HepG2 (cell line): ENCODE results near the gene RDH12. TPM values are rescaled to one million over a fixed set of nuclear protein-coding genes. Genes with fewer than 3 reads are reported as not detected.

ENCODE experiments used
- AHR ChIP-seq: IDR thresholded peaks from 2 replicates; pipeline ENCODE4 v1.6.1; 2018; ENCODE audit warnings: missing genetic modification reagents, missing compliant biosample characterization
- ELF1 ChIP-seq: sonication (generic); formaldehyde crosslinking; IDR thresholded peaks from 2 replicates; pipeline ENCODE4 v1.4.0; 2020; ENCODE audit warnings: missing genetic modification reagents
- ELF4 ChIP-seq: sonication (generic); formaldehyde crosslinking; IDR thresholded peaks from 2 replicates; pipeline ENCODE4 v1.5.0; 2020; ENCODE audit warnings: missing genetic modification reagents, mild to moderate bottlenecking, moderate library complexity, borderline replicate concordance
- FOXK1 ChIP-seq: sonication (generic); formaldehyde crosslinking; IDR thresholded peaks from 2 replicates; pipeline ENCODE4 v1.4.0; 2020; ENCODE audit warnings: low read depth, missing genetic modification reagents, borderline replicate concordance
- GTF2F1 ChIP-seq: fragments of 150-350 bp; IDR thresholded peaks from 2 replicates; pipeline ENCODE4 v1.6.1; 2014; ENCODE audit warnings: low read length
- HDAC1 ChIP-seq: sonication (generic); formaldehyde crosslinking; IDR thresholded peaks from 2 replicates; pipeline ENCODE4 v1.5.1; 2020; ENCODE audit warnings: mild to moderate bottlenecking, missing genetic modification reagents
- HMG20A ChIP-seq: IDR thresholded peaks from 2 replicates; pipeline ENCODE4 v1.6.1; 2016; ENCODE audit warnings: borderline replicate concordance
- HNRNPLL ChIP-seq: fragments of 200-400 bp; formaldehyde crosslinking; IDR thresholded peaks from 2 replicates; pipeline ENCODE4 v1.6.1; 2017; ENCODE audit warnings: mild to moderate bottlenecking, low read depth, low read length; ENCODE audit not compliant: poor library complexity, severe bottlenecking
- JUND ChIP-seq: sonication (generic); formaldehyde crosslinking; IDR thresholded peaks from 2 replicates; pipeline ENCODE4 v1.8.0; 2022; ENCODE audit warnings: mild to moderate bottlenecking, missing genetic modification reagents
- KDM1A ChIP-seq: IDR thresholded peaks from 2 replicates; pipeline ENCODE4 v1.6.1; 2016; ENCODE audit warnings: missing compliant biosample characterization
- MIER2 ChIP-seq: IDR thresholded peaks from 2 replicates; pipeline ENCODE4 v1.6.1; 2016; ENCODE audit warnings: missing biosample characterization, missing genetic modification reagents
- MLLT10 ChIP-seq: sonication (generic); formaldehyde crosslinking; IDR thresholded peaks from 2 replicates; pipeline ENCODE4 v1.4.0; 2020; ENCODE audit warnings: missing genetic modification reagents
- MLXIP ChIP-seq: sonication (generic); formaldehyde crosslinking; IDR thresholded peaks from 2 replicates; pipeline ENCODE4 v1.9.0; 2021; ENCODE audit warnings: missing genetic modification reagents, borderline replicate concordance
- NCOA2 ChIP-seq: sonication (generic); formaldehyde crosslinking; IDR thresholded peaks from 2 replicates; pipeline ENCODE4 v1.8.0; 2022; ENCODE audit warnings: inconsistent platforms
- NONO ChIP-seq, 2 experiments: fragments of 450-650 bp in 1 of 2; sonication (generic) in 1 of 2; formaldehyde crosslinking in 1 of 2; IDR thresholded peaks in 1 of 2; conservative IDR thresholded peaks in 1 of 2; 2 replicates each; pipeline versions ENCODE4 v1.6.1 to v1.8.0; 2017 to 2022; ENCODE audit warnings: mild to moderate bottlenecking in 1 of 2, missing genetic modification reagents in 1 of 2, moderate library complexity in 1 of 2
- XRCC5 ChIP-seq: fragments of 200-400 bp; formaldehyde crosslinking; optimal IDR thresholded peaks from 2 replicates; pipeline ENCODE3; 2017; ENCODE audit warnings: mild to moderate bottlenecking, low read length
- ZBTB10 ChIP-seq: sonication (generic); formaldehyde crosslinking; IDR thresholded peaks from 2 replicates; pipeline ENCODE4 v1.4.0; 2020; ENCODE audit warnings: missing genetic modification reagents, borderline replicate concordance
- ZFP91 ChIP-seq: sonication (generic); formaldehyde crosslinking; IDR thresholded peaks from 2 replicates; pipeline ENCODE4 v1.9.0; 2022; ENCODE audit warnings: missing genetic modification reagents, mild to moderate bottlenecking, borderline replicate concordance
- ZNF17 ChIP-seq: sonication (generic); formaldehyde crosslinking; IDR thresholded peaks from 2 replicates; pipeline ENCODE4 v1.5.0; 2020; ENCODE audit warnings: mild to moderate bottlenecking, missing genetic modification reagents
- ZNF350 ChIP-seq: sonication (generic); formaldehyde crosslinking; IDR thresholded peaks from 2 replicates; pipeline ENCODE4 v1.4.0; 2020; ENCODE audit warnings: mild to moderate bottlenecking, low read depth, missing genetic modification reagents, borderline replicate concordance
- ZNF788 ChIP-seq: sonication (generic); formaldehyde crosslinking; IDR thresholded peaks from 2 replicates; pipeline ENCODE4 v1.5.0; 2020; ENCODE audit warnings: mild to moderate bottlenecking, missing genetic modification reagents, borderline replicate concordance
- polyA plus RNA-seq, 8 experiments: library from polyadenylated mRNA; depleted of rRNA in 3 of 8; stranded (reverse) in 7 of 8; unstranded in 1 of 8; fragments of >200 nt; fragmentation: Illumina TruSeq in 4 of 8; extraction: Trizol in 4 of 8; gene quantifications; 2 replicates each; pipeline versions ENCODE4 v1.2.1 to v1.2.3, GENCODE V29; 2011 to 2016; ENCODE audit warnings: low read depth in 4 of 8, missing spikeins in 1 of 8, mixed read lengths in 1 of 8; ENCODE audit not compliant: insufficient read depth in 1 of 8
- total RNA-seq, 5 experiments: library from RNA; depleted of rRNA; stranded (reverse); fragments of >200 nt; fragmentation: Illumina TruSeq; extraction: Trizol; gene quantifications; 2 replicates each; pipeline ENCODE4 v1.2.3, GENCODE V29; 2016; ENCODE audit warnings: low read depth in 1 of 5

The RDH12 gene
- total and polyA plus RNA-seq, 2 of the 13 experiments (the other 11 are each of a cell fraction or from before 2014, with no cell fraction given): 1.6 to 2.1 TPM

- TF ChIP-seq ZBTB10 (no peak), FOXK1 (CRISPR knock-in tag) (0 out of 2 replicates have a peak, but pooled peaks have one; percentile 37), NONO (IDR thresholded peaks at IDR 0.05) (no peak), NONO (CRISPR knock-in tag; conservative IDR thresholded peaks at IDR 0.05) (no peak; the same call in 1 of the 2 replicates), ZNF788 (CRISPR knock-in tag) (no peak; the same call in 1 of the 2 replicates), MIER2 (CRISPR knock-in tag) (no peak; the same call in 1 of the 2 replicates), HMG20A (CRISPR knock-in tag) (peak; percentile 28; the same call in 1 of the 2 replicates), MLXIP (CRISPR knock-in tag) (no peak), JUND (CRISPR knock-in tag) (no peak), KDM1A (CRISPR knock-in tag) (no peak), ELF1 (CRISPR knock-in tag) (no peak), NCOA2 (0 out of 2 replicates have a peak, but pooled peaks have one; percentile 17), ZNF350 (CRISPR knock-in tag) (peak; percentile 39; the same call in 1 of the 2 replicates), ZNF17 (CRISPR knock-in tag) (no peak), ELF4 (CRISPR knock-in tag) (peak; percentile 47; the same call in 1 of the 2 replicates), GTF2F1 (no peak), ZFP91 (CRISPR knock-in tag) (peak; percentile 38; the same call in 1 of the 2 replicates), HNRNPLL (no peak), MLLT10 (CRISPR knock-in tag) (no peak), HDAC1 (CRISPR knock-in tag) (peak; percentile 62), XRCC5 (peak; percentile 23), AHR (CRISPR knock-in tag) (no peak)
These were observed 37.2 kb downstream of the RDH12 start (continued) for GRCh38 chr14:67738740-67739504.
